SU-DHL-6 (cell line): ENCODE measurements around the gene C11orf97.

Experiments
- EZH2phosphoT487 ChIP-seq: fragments of 200-600 bp; sonication (generic), shearing (Covaris generic); conservative IDR thresholded peaks from 2 replicates; pipeline ENCODE4 v1.6.1; 2018; ENCODE audit warnings: mild to moderate bottlenecking, antibody characterized with exemption, low read length, moderate library complexity, mixed read lengths
- TF ChIP-seq, protein P1 (sequence below): fragments of 200-600 bp; sonication (generic); IDR thresholded peaks from one replicate; pipeline ENCODE4 v1.5.1; 2017; ENCODE audit warnings: antibody characterized with exemption, mild to moderate bottlenecking, low read length, moderate library complexity; ENCODE audit not compliant: insufficient read depth, poor library complexity, severe bottlenecking

DNA sequence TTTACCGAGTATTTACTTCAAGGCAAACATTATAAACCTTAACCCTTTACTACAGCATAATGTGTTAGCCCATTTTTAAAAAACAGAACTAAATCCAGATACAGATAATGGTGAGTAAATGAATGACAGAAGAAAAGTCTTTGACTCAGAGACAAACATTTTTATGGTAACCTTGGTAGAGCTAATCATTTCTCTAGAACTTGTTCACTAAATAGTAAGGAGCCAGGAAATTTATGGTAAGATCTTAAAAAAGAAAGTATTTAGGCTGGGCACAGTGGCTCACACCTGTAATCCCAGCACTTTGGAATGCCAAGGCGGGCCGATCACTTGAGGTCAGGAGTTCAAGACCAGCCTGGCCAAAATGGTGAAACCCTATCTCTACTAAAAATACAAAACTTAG is 19.9 kb downstream of the C11orf97 start:
- TF ChIP-seq, protein P1, sequence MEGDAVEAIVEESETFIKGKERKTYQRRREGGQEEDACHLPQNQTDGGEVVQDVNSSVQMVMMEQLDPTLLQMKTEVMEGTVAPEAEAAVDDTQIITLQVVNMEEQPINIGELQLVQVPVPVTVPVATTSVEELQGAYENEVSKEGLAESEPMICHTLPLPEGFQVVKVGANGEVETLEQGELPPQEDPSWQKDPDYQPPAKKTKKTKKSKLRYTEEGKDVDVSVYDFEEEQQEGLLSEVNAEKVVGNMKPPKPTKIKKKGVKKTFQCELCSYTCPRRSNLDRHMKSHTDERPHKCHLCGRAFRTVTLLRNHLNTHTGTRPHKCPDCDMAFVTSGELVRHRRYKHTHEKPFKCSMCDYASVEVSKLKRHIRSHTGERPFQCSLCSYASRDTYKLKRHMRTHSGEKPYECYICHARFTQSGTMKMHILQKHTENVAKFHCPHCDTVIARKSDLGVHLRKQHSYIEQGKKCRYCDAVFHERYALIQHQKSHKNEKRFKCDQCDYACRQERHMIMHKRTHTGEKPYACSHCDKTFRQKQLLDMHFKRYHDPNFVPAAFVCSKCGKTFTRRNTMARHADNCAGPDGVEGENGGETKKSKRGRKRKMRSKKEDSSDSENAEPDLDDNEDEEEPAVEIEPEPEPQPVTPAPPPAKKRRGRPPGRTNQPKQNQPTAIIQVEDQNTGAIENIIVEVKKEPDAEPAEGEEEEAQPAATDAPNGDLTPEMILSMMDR, result no peak
- TF ChIP-seq EZH2phosphoT487, result no peak
